Fibroblast of villous mesenchyme (primary cell): ENCODE measurements around the gene FIBCD1. TPM values are rescaled to one million over a fixed set of nuclear protein-coding genes. Genes with fewer than 3 reads are reported as not detected.

ENCODE experiments used
- DNase-seq: peaks from one replicate; pipeline ENCODE4 v3.0.0-alpha.2; 2010; ENCODE audit warnings: low read depth
- H3K4me3 ChIP-seq: 2 replicates; pipeline ENCODE4 v1.5.1; 2011; ENCODE audit warnings: low read depth, mild to moderate bottlenecking, low read length
- CTCF ChIP-seq: IDR thresholded peaks from 2 replicates; pipeline ENCODE4 v1.5.1; 2012; ENCODE audit warnings: low read depth, mild to moderate bottlenecking, low read length; ENCODE audit not compliant: insufficient read depth
- total RNA-seq: library from RNA; depleted of rRNA; stranded (reverse); fragments of >200 nt; gene quantifications from 2 replicates; pipeline ENCODE4 v1.2.3, GENCODE V29; 2012

The FIBCD1 gene
- total RNA-seq, 1 donor, result 4.3 TPM

- no peak for TF ChIP-seq CTCF
- H3K4me3 ChIP-seq, result no peak overlapping the region
- DNase-seq, result no peak
Observed at GRCh38 chr9:130965680-130966079, 26.6 kb upstream of the FIBCD1 start.

- no peak overlapping the region for H3K4me3 ChIP-seq
- TF ChIP-seq CTCF, result no peak
- no peak for DNase-seq
Observed at GRCh38 chr9:130963916-130964315, 24.9 kb upstream of the FIBCD1 start.

- no peak overlapping the region for H3K4me3 ChIP-seq
- no peak for DNase-seq
- TF ChIP-seq CTCF, result no peak
Observed at GRCh38 chr9:130963337-130963908, 24.4 kb upstream of the FIBCD1 start.

- no peak overlapping the region for H3K4me3 ChIP-seq
- peak; percentile 92 for DNase-seq
- no peak for TF ChIP-seq CTCF
Observed at GRCh38 chr9:130962418-130963316, 23.6 kb upstream of the FIBCD1 start.

GRCh38 chr9:130961511-130962300 lies 22.7 kb upstream of the FIBCD1 start:
- TF ChIP-seq CTCF, result no peak
- DNase-seq, result no peak
- H3K4me3 ChIP-seq, result no peak overlapping the region

- DNase-seq, result no peak
- no peak for TF ChIP-seq CTCF
- no peak overlapping the region for H3K4me3 ChIP-seq
Observed at GRCh38 chr9:130960522-130961378, 21.7 kb upstream of the FIBCD1 start.
